Neural crest cell (in vitro differentiated cells): ENCODE data around the gene NRGN. TPM values are rescaled to one million over a fixed set of nuclear protein-coding genes. Genes with fewer than 3 reads are reported as not detected.

Experiments
- DNase-seq: peaks from one replicate; pipeline ENCODE4 v3.0.0; 2021; ENCODE audit warnings: low read depth, mixed read lengths, low spot score
- H3K27ac Mint-ChIP-seq: one replicate; pipeline ENCODE4 v1.8.0; 2021; ENCODE audit warnings: mild to moderate bottlenecking, mixed read lengths; ENCODE audit not compliant: unreplicated experiment
- H3K27me3 Mint-ChIP-seq: 2 replicates; pipeline ENCODE4 v1.8.0; 2021; ENCODE audit warnings: low read depth, mild to moderate bottlenecking, mixed read lengths
- H3K36me3 Mint-ChIP-seq: 2 replicates; pipeline ENCODE4 v1.8.0; 2021; ENCODE audit warnings: low read depth, mild to moderate bottlenecking, mixed read lengths
- H3K4me1 Mint-ChIP-seq: 2 replicates; pipeline ENCODE4 v1.8.0; 2021; ENCODE audit warnings: mixed read lengths
- H3K4me3 Mint-ChIP-seq: one replicate; pipeline ENCODE4 v1.8.0; 2021; ENCODE audit warnings: mild to moderate bottlenecking, mixed read lengths
- H3K9me3 Mint-ChIP-seq: 2 replicates; pipeline ENCODE4 v1.8.0; 2021; ENCODE audit warnings: mixed read lengths
- CTCF ChIP-seq: fragments of 200-600 bp; sonication (generic); conservative IDR thresholded peaks from 2 replicates; pipeline ENCODE4 v1.5.0; 2021; ENCODE audit warnings: antibody characterized with exemption, mild to moderate bottlenecking
- total RNA-seq: library from RNA; stranded (reverse); gene quantifications from 2 replicates; pipeline ENCODE4 v1.2.1, GENCODE V29; 2021

Gene NRGN
- total RNA-seq, 1 donor from 2014 or later: 30.3 TPM

GRCh38 chr11:124793466-124794278 is 53.9 kb downstream of the NRGN start:
- no peak for DNase-seq
- Mint-ChIP-seq H3K27ac (no peak overlapping the region), H3K36me3 (no peaks in the 10 kb centered on the region), H3K4me3 (peak overlapping the region; percentile 7), H3K27me3 (no peaks in the 10 kb centered on the region), H3K4me1 (peaks cover 46% of the 10 kb centered on the region), H3K9me3 (no peaks in the 10 kb centered on the region)
- peak; percentile 81 for TF ChIP-seq CTCF

GRCh38 chr11:124796312-124796711 is 56.6 kb downstream of the NRGN start:
- Mint-ChIP-seq H3K36me3 (no peaks in the 10 kb centered on the region), H3K4me3 (no peak overlapping the region), H3K27ac (no peak overlapping the region), H3K9me3 (no peaks in the 10 kb centered on the region), H3K27me3 (no peaks in the 10 kb centered on the region), H3K4me1 (peaks cover 52% of the 10 kb centered on the region)
- TF ChIP-seq CTCF: no peak
- no peak for DNase-seq

Other genes starting within 250 kb of the NRGN start
- not detected in 2 replicates for gene OR8B12, start 196.3 kb upstream of the NRGN start, total RNA-seq
- not detected in 2 replicates for gene OR8A1, start 169.9 kb upstream of the NRGN start, total RNA-seq
- not detected in 2 replicates for gene PANX3, start 128.5 kb upstream of the NRGN start, total RNA-seq
- gene TBRG1, start 117.1 kb upstream of the NRGN start, total RNA-seq: 23.0 and 27.3 TPM in 2 replicates
- gene SIAE, start 66.2 kb upstream of the NRGN start, total RNA-seq: 5.3 and 5.9 TPM in 2 replicates
- 18.2 and 19.1 TPM in 2 replicates for gene SPA17, start 66.0 kb upstream of the NRGN start, total RNA-seq
- gene VSIG2, start 12.3 kb downstream of the NRGN start, total RNA-seq: not detected in 2 replicates
- 0.96 and 1.1 TPM in 2 replicates for gene ESAM, start 22.3 kb downstream of the NRGN start, total RNA-seq
- 28.7 and 29.0 TPM in 2 replicates for gene MSANTD2, start 60.5 kb downstream of the NRGN start, total RNA-seq
- gene ROBO3, start 125.5 kb downstream of the NRGN start, total RNA-seq: 17.8 and 19.7 TPM in 2 replicates
- 0.05 and 0.07 TPM in 2 replicates for gene ROBO4, start 157.9 kb downstream of the NRGN start, total RNA-seq
- gene HEPN1, start 179.3 kb downstream of the NRGN start, total RNA-seq: not detected in 2 replicates
- 0.11 TPM in 1 of 2 replicates, not detected in the other for gene HEPACAM, start 196.1 kb downstream of the NRGN start, total RNA-seq
- 6.1 and 7.1 TPM in 2 replicates for gene CCDC15, start 214.3 kb downstream of the NRGN start, total RNA-seq